Muscle layer of colon (tissue), 2 donors: ENCODE measurements around the gene EEF1AKMT1.

ENCODE experiments used
- H3K27ac ChIP-seq: one replicate; pipeline ENCODE4 v1.7.0; 2013; ENCODE audit warnings: low read depth, mild to moderate bottlenecking, low read length, moderate library complexity
- H3K27me3 ChIP-seq, 2 donors: one replicate each; pipeline ENCODE4 v1.7.0; 2013; ENCODE audit warnings: low read length in 2 of 2, mild to moderate bottlenecking in 2 of 2; ENCODE audit not compliant: insufficient read depth in 2 of 2, control insufficient read depth in 1 of 2
- H3K36me3 ChIP-seq: one replicate; pipeline ENCODE4 v1.7.0; 2013; ENCODE audit warnings: mild to moderate bottlenecking, low read length; ENCODE audit not compliant: insufficient read depth
- H3K4me1 ChIP-seq: one replicate; pipeline ENCODE4 v1.7.0; 2013; ENCODE audit warnings: mild to moderate bottlenecking, low read length; ENCODE audit not compliant: insufficient read depth
- H3K4me3 ChIP-seq, 2 donors: one replicate each; pipeline ENCODE4 v1.7.0; 2013; ENCODE audit warnings: low read length in 2 of 2, low read depth in 1 of 2, mild to moderate bottlenecking in 1 of 2, moderate library complexity in 1 of 2
- H3K9ac ChIP-seq: one replicate; pipeline ENCODE4 v1.7.0; 2013; ENCODE audit warnings: low read length
- H3K9me3 ChIP-seq: one replicate; pipeline ENCODE4 v1.7.0; 2013; ENCODE audit warnings: mild to moderate bottlenecking, low read length
- donor health status: abdominal sarcoma.
- donor health status: Adenocarcinoma of cecum.

The EEF1AKMT1 gene

DNA sequence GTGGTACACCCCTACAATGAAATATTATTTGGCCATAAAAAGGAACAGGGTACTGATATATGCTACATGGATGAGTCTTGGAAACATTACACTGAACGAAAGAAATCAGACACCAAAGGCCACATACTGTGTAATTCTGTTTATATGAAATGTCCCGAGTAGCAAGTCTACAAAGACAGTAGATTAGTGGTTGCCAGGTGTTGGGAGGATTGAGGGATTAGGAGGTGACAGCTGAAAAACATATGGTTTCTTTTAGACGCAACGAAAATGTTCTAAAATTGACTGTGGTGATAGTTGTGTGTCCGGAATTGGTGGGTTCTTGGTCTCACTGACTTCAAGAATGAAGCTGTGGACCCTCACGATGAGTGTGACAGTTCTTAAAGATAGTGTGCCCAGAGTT lies 35.1 kb downstream of the EEF1AKMT1 start:
- H3K36me3 ChIP-seq = no peaks in the 10 kb centered on the region
- no peaks in the 10 kb centered on the region for H3K27me3 ChIP-seq
- no peak overlapping the region for H3K4me3 ChIP-seq
- no peak overlapping the region for H3K9ac ChIP-seq
- no peaks in the 10 kb centered on the region for H3K4me1 ChIP-seq
- H3K27ac ChIP-seq = no peak overlapping the region
- no peaks in the 10 kb centered on the region for H3K9me3 ChIP-seq

DNA sequence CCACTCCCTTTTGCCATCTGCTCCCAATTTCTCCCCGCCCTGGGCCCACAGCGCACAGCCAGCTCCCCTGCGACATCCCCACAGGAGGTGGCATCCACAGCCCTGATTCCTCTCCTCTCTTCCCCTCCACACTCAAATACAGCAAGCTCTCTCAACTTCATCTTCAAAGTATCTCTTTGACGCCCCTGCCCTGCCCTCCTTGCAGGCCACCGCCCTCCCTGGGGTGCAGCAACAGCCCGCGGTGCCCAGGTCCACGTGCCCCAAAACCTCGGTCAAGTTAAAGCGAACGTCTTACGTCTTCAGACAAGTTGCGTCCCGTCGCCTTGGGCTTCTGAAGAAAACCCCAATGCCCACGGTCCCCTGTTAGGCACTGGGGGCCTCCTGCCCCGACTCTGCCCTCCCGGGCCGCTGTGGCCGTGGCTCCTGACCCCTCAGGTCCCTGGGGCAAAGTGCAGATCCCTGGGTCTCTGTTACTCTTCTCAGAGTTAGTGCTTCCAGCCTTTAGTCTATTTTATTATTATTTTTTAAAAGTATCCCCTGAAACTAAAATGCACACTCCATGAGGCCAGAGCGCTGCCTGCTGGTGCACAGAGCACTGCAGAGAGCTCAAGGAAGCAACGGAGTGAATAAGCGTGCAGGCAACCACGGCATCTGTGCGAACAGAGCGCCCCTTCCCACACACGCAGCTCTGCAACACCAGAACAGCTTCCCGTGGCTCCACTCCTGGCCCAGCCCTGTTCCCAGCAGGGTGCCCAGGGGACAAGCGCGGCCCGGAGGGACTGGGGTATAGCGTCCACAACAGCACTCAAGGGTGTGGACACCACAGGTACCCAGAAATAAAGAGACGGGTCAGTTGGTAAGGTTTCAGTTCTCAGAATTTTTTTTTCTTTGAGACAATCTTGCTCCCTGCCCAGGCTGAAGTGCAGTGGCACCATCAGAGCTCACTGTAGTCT lies 43.9 kb downstream of the EEF1AKMT1 start:
- Histone ChIP-seq H3K27ac (no peak overlapping the region), H3K9ac (no peak overlapping the region)

DNA sequence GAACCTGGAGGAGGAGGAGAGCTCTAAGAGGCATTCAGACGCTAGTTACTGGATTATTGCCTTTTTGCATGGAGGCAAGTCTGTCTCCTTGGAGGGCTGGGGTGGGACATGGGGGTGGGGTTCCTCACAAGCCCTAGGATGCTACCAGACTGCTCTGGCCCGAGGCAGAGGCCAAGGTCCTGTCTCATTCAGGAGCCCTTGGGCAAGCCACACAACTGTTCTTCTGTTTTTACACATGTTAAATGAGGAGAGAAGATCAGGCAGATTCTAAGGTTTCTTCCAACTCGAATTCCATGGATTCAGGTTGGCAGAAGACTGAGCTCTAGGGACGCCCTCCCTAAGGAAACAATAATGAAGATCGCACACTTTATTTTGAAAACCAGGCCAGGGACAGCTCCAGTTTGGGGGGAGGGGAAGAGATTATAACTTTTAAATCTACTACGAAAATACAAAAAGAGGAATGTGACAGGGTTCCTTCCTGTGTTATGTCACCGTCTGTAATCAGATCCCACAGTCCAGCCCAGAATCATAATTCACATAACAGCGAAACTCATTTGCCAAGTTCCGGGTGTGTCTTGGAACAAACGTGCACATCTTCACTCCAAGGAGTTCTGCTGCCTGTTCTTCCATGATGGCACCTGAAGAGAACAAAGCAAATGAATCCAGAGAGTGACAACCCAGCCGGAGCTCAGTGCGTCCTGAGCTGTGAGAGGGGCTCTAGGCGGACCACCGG lies 45.0 kb downstream of the EEF1AKMT1 start:
- Histone ChIP-seq H3K9ac (no peak overlapping the region), H3K4me1 (no peaks in the 10 kb centered on the region), H3K9me3 (no peaks in the 10 kb centered on the region), H3K27ac (no peak overlapping the region), H3K4me3 (no peak overlapping the region), H3K36me3 (no peaks in the 10 kb centered on the region), H3K27me3 (no peaks in the 10 kb centered on the region)

More for the DNA sequence above, 43.9 kb downstream of the EEF1AKMT1 start:
- H3K4me1 ChIP-seq = no peaks in the 10 kb centered on the region
- no peaks in the 10 kb centered on the region for H3K9me3 ChIP-seq
- no peaks in the 10 kb centered on the region for H3K36me3 ChIP-seq
- H3K27me3 ChIP-seq = no peaks in the 10 kb centered on the region
- H3K4me3 ChIP-seq = no peak overlapping the region

DNA sequence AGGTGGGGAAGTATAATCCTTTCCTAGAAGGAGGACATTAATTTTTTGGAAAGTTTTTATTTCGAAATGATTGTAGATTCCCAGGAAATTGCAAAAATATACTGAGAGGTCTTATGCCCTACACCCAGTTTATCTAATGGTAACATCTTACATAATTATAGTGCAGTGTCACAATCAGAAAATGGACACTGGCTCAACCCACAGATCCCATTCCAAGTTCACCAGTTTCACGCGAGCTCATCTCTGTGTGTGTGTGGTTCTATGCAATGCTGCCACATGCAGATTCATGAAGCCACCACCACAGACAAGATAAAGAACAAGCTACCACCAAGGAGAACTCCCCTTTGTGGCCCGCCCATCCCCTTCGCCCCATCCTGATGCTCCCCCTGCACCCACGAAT lies 45.9 kb downstream of the EEF1AKMT1 start:
- no peaks in the 10 kb centered on the region for H3K27me3 ChIP-seq
- H3K9ac ChIP-seq = no peak overlapping the region
- H3K27ac ChIP-seq = no peak overlapping the region
- H3K4me3 ChIP-seq = no peak overlapping the region
- H3K36me3 ChIP-seq = no peaks in the 10 kb centered on the region
- H3K9me3 ChIP-seq = no peaks in the 10 kb centered on the region
- H3K4me1 ChIP-seq = no peaks in the 10 kb centered on the region

DNA sequence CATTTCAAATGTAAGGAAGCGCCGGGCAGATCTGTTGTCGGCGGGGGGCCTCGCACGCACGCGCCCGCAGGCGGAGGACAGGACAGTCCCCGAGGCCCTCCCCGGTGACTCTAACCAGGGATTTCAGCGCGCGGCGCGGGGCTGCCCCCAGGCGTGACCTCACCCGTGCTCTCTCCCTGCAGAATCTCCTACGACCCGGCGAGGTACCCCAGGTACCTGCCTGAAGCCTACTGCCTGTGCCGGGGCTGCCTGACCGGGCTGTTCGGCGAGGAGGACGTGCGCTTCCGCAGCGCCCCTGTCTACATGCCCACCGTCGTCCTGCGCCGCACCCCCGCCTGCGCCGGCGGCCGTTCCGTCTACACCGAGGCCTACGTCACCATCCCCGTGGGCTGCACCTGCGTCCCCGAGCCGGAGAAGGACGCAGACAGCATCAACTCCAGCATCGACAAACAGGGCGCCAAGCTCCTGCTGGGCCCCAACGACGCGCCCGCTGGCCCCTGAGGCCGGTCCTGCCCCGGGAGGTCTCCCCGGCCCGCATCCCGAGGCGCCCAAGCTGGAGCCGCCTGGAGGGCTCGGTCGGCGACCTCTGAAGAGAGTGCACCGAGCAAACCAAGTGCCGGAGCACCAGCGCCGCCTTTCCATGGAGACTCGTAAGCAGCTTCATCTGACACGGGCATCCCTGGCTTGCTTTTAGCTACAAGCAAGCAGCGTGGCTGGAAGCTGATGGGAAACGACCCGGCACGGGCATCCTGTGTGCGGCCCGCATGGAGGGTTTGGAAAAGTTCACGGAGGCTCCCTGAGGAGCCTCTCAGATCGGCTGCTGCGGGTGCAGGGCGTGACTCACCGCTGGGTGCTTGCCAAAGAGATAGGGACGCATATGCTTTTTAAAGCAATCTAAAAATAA lies 52.1 kb downstream of the EEF1AKMT1 start:
- Histone ChIP-seq H3K36me3 (no peaks in the 10 kb centered on the region), H3K9me3 (no peaks in the 10 kb centered on the region), H3K4me3 (peak overlapping the region; percentile 36 to 38), H3K27me3 (peaks cover 0 to 30% of the 10 kb centered on the region in 2 donors), H3K4me1 (peaks cover 5% of the 10 kb centered on the region), H3K27ac (no peak overlapping the region), H3K9ac (no peak overlapping the region)

DNA sequence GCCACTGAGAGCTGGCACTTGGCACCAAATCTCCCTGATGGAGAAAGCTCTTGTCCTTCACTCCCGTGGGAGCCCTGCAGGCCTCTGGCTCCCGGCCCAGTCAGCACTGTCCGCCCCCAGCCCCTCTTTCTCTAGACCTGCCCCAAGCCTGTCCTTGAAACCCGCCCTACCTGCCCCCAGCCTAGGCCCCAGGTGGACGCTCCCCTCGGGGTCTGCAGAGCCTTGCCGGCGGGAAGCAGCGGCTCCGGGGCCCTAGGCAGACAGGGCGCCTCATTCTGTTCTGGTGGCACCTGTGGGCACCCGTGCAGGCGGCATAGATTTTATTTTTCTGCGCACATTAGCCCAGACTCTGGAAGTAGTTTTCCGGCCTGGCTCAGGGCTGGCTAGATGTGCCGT lies 52.7 kb downstream of the EEF1AKMT1 start:
- Histone ChIP-seq H3K27ac (no peak overlapping the region), H3K27me3 (peaks cover 0 to 30% of the 10 kb centered on the region in 2 donors), H3K4me1 (peaks cover 5% of the 10 kb centered on the region), H3K9ac (no peak overlapping the region), H3K9me3 (no peaks in the 10 kb centered on the region), H3K36me3 (no peaks in the 10 kb centered on the region), H3K4me3 (peak overlapping the region in 1 of 2 donors; percentile 36)

DNA sequence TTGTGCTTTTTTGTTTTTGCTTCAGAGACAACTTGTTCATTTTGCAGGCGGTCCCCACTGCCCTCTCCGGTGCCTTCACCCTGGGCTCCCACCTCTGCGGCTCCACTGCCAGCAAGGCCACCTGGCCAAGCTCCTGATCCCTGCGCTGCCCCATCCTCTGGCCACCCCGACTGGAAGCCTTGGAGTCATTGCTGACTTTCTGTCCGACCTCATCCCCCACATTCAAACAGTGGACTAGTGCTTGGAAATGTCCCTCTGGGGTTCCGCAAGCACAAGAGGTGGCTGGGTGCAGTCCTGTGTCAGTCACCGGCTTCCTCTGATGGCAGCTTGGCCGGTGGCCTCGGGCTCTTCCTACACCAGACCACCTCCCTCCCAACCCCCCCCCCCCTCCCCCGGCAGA lies 53.3 kb downstream of the EEF1AKMT1 start:
- Histone ChIP-seq H3K36me3 (no peaks in the 10 kb centered on the region), H3K4me3 (no peak overlapping the region), H3K4me1 (peaks cover 5% of the 10 kb centered on the region), H3K9ac (no peak overlapping the region), H3K27ac (no peak overlapping the region), H3K27me3 (peaks cover 0 to 30% of the 10 kb centered on the region in 2 donors), H3K9me3 (no peaks in the 10 kb centered on the region)

DNA sequence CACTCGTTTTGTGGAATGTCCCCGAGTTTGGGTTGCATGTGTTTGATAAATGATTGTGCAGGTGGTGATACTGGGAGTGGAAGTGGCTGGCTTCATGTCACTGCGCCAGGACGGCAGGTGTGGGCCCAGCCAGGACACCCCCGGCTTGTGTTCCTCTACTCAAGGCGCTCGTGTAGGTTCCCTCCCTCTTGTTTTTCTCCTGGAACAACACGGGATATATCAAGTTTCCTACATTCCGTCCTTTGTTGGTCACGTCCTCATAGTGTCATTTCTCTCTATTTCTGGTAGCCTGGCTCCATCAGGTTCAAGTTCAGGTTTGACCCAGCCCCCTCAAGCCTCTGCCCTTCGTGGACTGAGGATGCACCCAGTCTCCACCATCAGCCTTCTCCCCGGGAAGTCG lies 54.0 kb downstream of the EEF1AKMT1 start:
- Histone ChIP-seq H3K4me1 (peaks cover 11% of the 10 kb centered on the region), H3K9ac (no peak overlapping the region), H3K36me3 (no peaks in the 10 kb centered on the region), H3K27ac (no peak overlapping the region), H3K27me3 (peaks cover 0 to 30% of the 10 kb centered on the region in 2 donors), H3K4me3 (no peak overlapping the region), H3K9me3 (no peaks in the 10 kb centered on the region)

DNA sequence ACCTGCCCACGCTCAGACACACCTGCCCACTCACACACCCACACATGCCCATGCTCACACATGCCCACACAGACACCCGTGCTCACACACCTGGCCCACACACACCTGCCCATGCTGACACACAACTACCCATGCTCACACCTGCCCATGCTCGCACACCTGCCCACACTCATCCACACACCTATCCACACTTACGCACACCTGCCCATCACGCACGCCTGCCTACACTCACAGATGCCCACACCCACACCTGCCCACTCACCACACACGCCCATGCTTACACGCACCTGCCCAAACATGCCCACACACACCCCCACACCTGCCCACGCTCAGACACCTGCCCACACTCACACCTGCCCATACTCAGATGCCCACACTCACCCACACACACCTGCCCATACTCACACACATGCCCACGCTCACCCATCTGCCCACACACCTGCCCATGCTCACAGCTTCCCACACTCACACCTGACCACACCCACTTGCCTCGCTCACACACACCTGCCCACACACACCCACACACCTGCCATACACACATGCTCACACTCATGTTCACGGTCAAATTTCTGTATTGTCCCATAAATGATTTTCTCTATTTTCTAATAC lies 54.7 kb downstream of the EEF1AKMT1 start:
- Histone ChIP-seq H3K27me3 (peaks cover 0 to 30% of the 10 kb centered on the region in 2 donors), H3K4me1 (peaks cover 18% of the 10 kb centered on the region), H3K36me3 (no peaks in the 10 kb centered on the region), H3K27ac (no peak overlapping the region), H3K9me3 (no peaks in the 10 kb centered on the region), H3K9ac (no peak overlapping the region), H3K4me3 (no peak overlapping the region)

DNA sequence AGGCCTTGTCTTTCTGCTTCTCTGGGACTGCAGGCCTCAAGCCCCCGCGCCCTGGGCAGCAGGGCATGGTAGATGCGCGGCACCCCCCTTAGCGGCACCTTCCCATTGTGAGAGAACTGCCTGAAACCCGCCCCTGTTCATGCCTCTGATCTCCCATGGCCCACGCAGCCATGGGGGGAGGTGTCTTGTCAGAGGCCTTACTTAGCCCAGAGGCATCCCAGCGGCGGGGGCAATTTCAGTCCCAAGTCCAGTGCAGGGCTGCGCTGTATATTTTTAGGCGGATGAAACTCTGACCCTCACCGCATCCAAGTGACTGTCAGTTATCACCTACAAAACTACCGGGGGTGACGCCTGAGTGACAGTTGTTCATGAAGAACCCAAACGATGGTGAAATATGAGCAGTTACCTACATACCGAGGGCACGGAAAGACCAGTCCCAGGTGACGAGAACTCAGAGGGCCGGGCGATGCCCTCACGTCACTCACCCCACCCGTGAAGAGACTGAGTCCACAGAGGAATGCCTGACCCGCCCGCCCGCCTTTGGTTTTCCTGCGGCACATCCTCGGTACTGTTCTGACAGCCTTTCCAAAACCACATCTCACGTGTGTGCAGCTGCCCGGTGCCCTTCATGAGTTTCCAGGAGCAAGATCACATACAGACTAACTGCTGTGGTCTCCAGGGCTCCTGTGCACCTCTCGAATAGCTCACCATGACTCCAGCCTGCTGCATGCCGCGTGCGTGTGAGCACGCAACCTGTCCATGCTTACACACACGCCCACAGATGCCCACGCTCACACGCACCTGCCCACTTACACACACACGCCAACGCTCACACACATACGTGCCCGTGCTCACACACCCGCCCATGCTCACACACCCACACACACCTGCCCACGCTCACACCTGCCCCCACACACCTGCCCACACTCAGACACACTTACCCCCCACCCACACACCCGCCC lies 55.9 kb downstream of the EEF1AKMT1 start:
- peaks cover 0 to 30% of the 10 kb centered on the region in 2 donors for H3K27me3 ChIP-seq
- peaks cover 27% of the 10 kb centered on the region for H3K4me1 ChIP-seq
- H3K9me3 ChIP-seq = no peaks in the 10 kb centered on the region
- H3K9ac ChIP-seq = no peak overlapping the region
- H3K36me3 ChIP-seq = no peaks in the 10 kb centered on the region
- H3K4me3 ChIP-seq = no peak overlapping the region
- H3K27ac ChIP-seq = no peak overlapping the region
